ENCODE data around the gene ZFP57.

The ZFP57 gene

GRCh38 chr6:29661071-29661470 is 19.9 kb downstream of the ZFP57 start:
- TF ChIP-seq JUND (IDR thresholded peaks at IDR 0.05; ENCODE audit: low read depth), result no peak
- DNase-seq (ENCODE audit: low read depth in 1 of 2, low spot score in 1 of 2), result no peak

GRCh38 chr6:29656798-29657197 is 24.2 kb downstream of the ZFP57 start, which contains the start of gene MOG:
Gene MOG (plus strand): TSS chr6:29657092. CDS start chr6:29657210, 118 bp downstream.
- in situ Hi-C loops (cut with HindIII; ENCODE audit: low pct_unique_long_range_greater_than_20kb, low sequenced_read_pairs), result no loop called here
- no peak for TF ChIP-seq JUND (IDR thresholded peaks at IDR 0.05; ENCODE audit: low read depth)

More at GRCh38 chr6:29661071-29661470, 19.9 kb downstream of the ZFP57 start:
- in situ Hi-C loops (cut with HindIII; ENCODE audit: low pct_unique_long_range_greater_than_20kb, low sequenced_read_pairs), result no loop called here

GRCh38 chr6:29656157-29656556 is 24.8 kb downstream of the ZFP57 start:
- TF ChIP-seq JUND (IDR thresholded peaks at IDR 0.05; ENCODE audit: low read depth), result no peak
- in situ Hi-C loops (cut with HindIII; ENCODE audit: low pct_unique_long_range_greater_than_20kb, low sequenced_read_pairs), result no loop called here
- DNase-seq (ENCODE audit: low read depth in 1 of 2, low spot score in 1 of 2), result no peak

More at GRCh38 chr6:29656798-29657197, 24.2 kb downstream of the ZFP57 start, which contains the start of gene MOG:
- no peak for DNase-seq (ENCODE audit: low read depth in 1 of 2, low spot score in 1 of 2)

- in situ Hi-C loops (cut with HindIII; ENCODE audit: low pct_unique_long_range_greater_than_20kb, low sequenced_read_pairs), result no loop called here
- no peak for TF ChIP-seq JUND (IDR thresholded peaks at IDR 0.05; ENCODE audit: low read depth)
- DNase-seq (ENCODE audit: low read depth in 1 of 2, low spot score in 1 of 2), result no peak
Observed at GRCh38 chr6:29655658-29656057, 25.3 kb downstream of the ZFP57 start.

GRCh38 chr6:29653452-29654038 is 27.4 kb downstream of the ZFP57 start:
- TF ChIP-seq JUND (IDR thresholded peaks at IDR 0.05; ENCODE audit: low read depth), result no peak
- in situ Hi-C loops (cut with HindIII; ENCODE audit: low pct_unique_long_range_greater_than_20kb, low sequenced_read_pairs), result no loop called here
- peak; percentile 43 to 75 for DNase-seq (ENCODE audit: low read depth in 1 of 2, low spot score in 1 of 2)

GRCh38 chr6:29652198-29652584 is 28.8 kb downstream of the ZFP57 start:
- no peak for DNase-seq (ENCODE audit: low read depth in 1 of 2, low spot score in 1 of 2)
- in situ Hi-C loops (cut with HindIII; ENCODE audit: low pct_unique_long_range_greater_than_20kb, low sequenced_read_pairs), result no loop called here
- TF ChIP-seq JUND (IDR thresholded peaks at IDR 0.05; ENCODE audit: low read depth), result no peak

GRCh38 chr6:29651413-29652197 is 29.3 kb downstream of the ZFP57 start:
- TF ChIP-seq JUND (IDR thresholded peaks at IDR 0.05; ENCODE audit: low read depth), result no peak
- in situ Hi-C loops (cut with HindIII; ENCODE audit: low pct_unique_long_range_greater_than_20kb, low sequenced_read_pairs), result no loop called here
- DNase-seq (ENCODE audit: low read depth in 1 of 2, low spot score in 1 of 2), result peak in 1 of 2 experiments; percentile 50

GRCh38 chr6:29649701-29650673 is 31.0 kb downstream of the ZFP57 start:
- in situ Hi-C loops (cut with HindIII; ENCODE audit: low pct_unique_long_range_greater_than_20kb, low sequenced_read_pairs), result no loop called here

GRCh38 chr6:29647927-29648642 is 32.9 kb downstream of the ZFP57 start:
- in situ Hi-C loops (cut with HindIII; ENCODE audit: low pct_unique_long_range_greater_than_20kb, low sequenced_read_pairs), result no loop called here
- DNase-seq (ENCODE audit: low read depth in 1 of 2, low spot score in 1 of 2), result peak in 1 of 2 experiments; percentile 61
- no peak for TF ChIP-seq JUND (IDR thresholded peaks at IDR 0.05; ENCODE audit: low read depth)

More at GRCh38 chr6:29649701-29650673, 31.0 kb downstream of the ZFP57 start:
- peak; percentile 82 to 99 for DNase-seq (ENCODE audit: low read depth in 1 of 2, low spot score in 1 of 2)
- no peak for TF ChIP-seq JUND (IDR thresholded peaks at IDR 0.05; ENCODE audit: low read depth)

- no peak for TF ChIP-seq JUND (IDR thresholded peaks at IDR 0.05; ENCODE audit: low read depth)
- no peak for DNase-seq (ENCODE audit: low read depth in 1 of 2, low spot score in 1 of 2)
- in situ Hi-C loops (cut with HindIII; ENCODE audit: low pct_unique_long_range_greater_than_20kb, low sequenced_read_pairs), result no loop called here
Observed at GRCh38 chr6:29641430-29642148, 39.4 kb downstream of the ZFP57 start.

GRCh38 chr6:29637247-29637646 is 43.7 kb downstream of the ZFP57 start:
- no peak for TF ChIP-seq JUND (IDR thresholded peaks at IDR 0.05; ENCODE audit: low read depth)
- in situ Hi-C loops (cut with HindIII; ENCODE audit: low pct_unique_long_range_greater_than_20kb, low sequenced_read_pairs), result no loop called here
- DNase-seq (ENCODE audit: low read depth in 1 of 2, low spot score in 1 of 2), result no peak
